Cardiac fibroblast (primary cell): ENCODE measurements around the gene RASD1.
A peak's percentile ranks its signal among the peaks of the same experiment; 100 is the strongest.

Experiments used
- DNase-seq, 2 donors: peaks; one replicate each; pipeline versions ENCODE4 v3.0.0 to v3.0.0-alpha.2; 2010; ENCODE audit warnings: low read depth in 2 of 2
- H3K4me3 ChIP-seq, 2 donors: replicated peaks in 1 of 2; 1 replicate in 1 of 2; 2 replicates in 1 of 2; pipeline ENCODE4 v1.5.1; 2011; ENCODE audit warnings: low read depth in 2 of 2, low read length in 2 of 2, mild to moderate bottlenecking in 2 of 2, moderate library complexity in 1 of 2
- CTCF ChIP-seq: IDR thresholded peaks from one replicate; pipeline ENCODE4 v1.5.1; 2011; ENCODE audit warnings: low read depth, mild to moderate bottlenecking, low read length, inconsistent platforms

The RASD1 gene

GRCh38 chr17:17535957-17536356, 39.8 kb upstream of the RASD1 start:
- no peak for TF ChIP-seq CTCF
- no peak overlapping the region for H3K4me3 ChIP-seq
- DNase-seq: peak in 1 of 2 donors; percentile 42

GRCh38 chr17:17533901-17534441, 37.8 kb upstream of the RASD1 start:
- no peak for TF ChIP-seq CTCF
- DNase-seq: no peak
- no peak overlapping the region for H3K4me3 ChIP-seq

GRCh38 chr17:17532991-17533390, 36.8 kb upstream of the RASD1 start:
- TF ChIP-seq CTCF: no peak
- DNase-seq: no peak

GRCh38 chr17:17531156-17531555, 35.0 kb upstream of the RASD1 start:
- no peak for DNase-seq
- TF ChIP-seq CTCF: no peak
- no peak overlapping the region for H3K4me3 ChIP-seq

More at GRCh38 chr17:17532991-17533390, 36.8 kb upstream of the RASD1 start:
- H3K4me3 ChIP-seq: no peak overlapping the region

GRCh38 chr17:17528696-17529652, 32.8 kb upstream of the RASD1 start:
- DNase-seq: no peak
- no peak overlapping the region for H3K4me3 ChIP-seq
- TF ChIP-seq CTCF: no peak

GRCh38 chr17:17527956-17528500, 31.8 kb upstream of the RASD1 start:
- DNase-seq: no peak
- H3K4me3 ChIP-seq: no peak overlapping the region
- TF ChIP-seq CTCF: no peak
